Measurements from ENCODE around the gene CASP5. TPM values are rescaled to one million over a fixed set of nuclear protein-coding genes. Genes with fewer than 3 reads are reported as not detected.
A peak's percentile ranks its signal among the peaks of the same experiment; 100 is the strongest.
"Not testable (repeated sequence)": the region's sequence is repeated elsewhere in the genome, so short reads cannot be mapped to it uniquely, and the experiment has no call there.

Gene CASP5
- polyA plus RNA-seq, 1 donor (not counting 4 experiments of a cell fraction or from before 2014, with no cell fraction given) = not detected

GRCh38 chr11:105034813-105035620, 12.0 kb upstream of the CASP5 start, which contains the start of gene CASP1:
TSS of gene CASP1 (minus strand) at chr11:105035144. CDS start at chr11:105035113, 31 bp downstream.
- Histone ChIP-seq H3K4me1 (ENCODE audit: control insufficient read depth, extremely low read depth, insufficient read depth, low read length) (peaks cover 5% of the 10 kb centered on the region), H2AFZ (ENCODE audit: control insufficient read depth, low read length) (peak within 1 kb of the TSS; percentile 46)
- DNase-seq (ENCODE audit: low read depth, low spot score) = no peak

GRCh38 chr11:105034388-105034787, 11.4 kb upstream of the CASP5 start:
- Histone ChIP-seq H3K4me3 (ENCODE audit: control insufficient read depth in 2 of 3, extremely low read depth in 1 of 3, insufficient read depth in 2 of 3, low read depth in 1 of 3, low read length in 3 of 3) (peak overlapping the region; percentile 23 to 54 (median 45)), H3K9ac (ENCODE audit: control insufficient read depth, extremely low read depth, insufficient read depth, low read length) (peak overlapping the region; percentile 46)
- FAIRE-seq = not testable (repeated sequence)

More at GRCh38 chr11:105034813-105035620, 12.0 kb upstream of the CASP5 start, which contains the start of gene CASP1:
- Histone ChIP-seq H3K9ac (ENCODE audit: control insufficient read depth, extremely low read depth, insufficient read depth, low read length) (peak within 1 kb of the TSS; percentile 46), H3K27ac (ENCODE audit: control insufficient read depth, insufficient read depth, low read length) (peak within 1 kb of the TSS; percentile 53), H3K9me3 (ENCODE audit: control insufficient read depth, low read depth, low read length) (no peaks in the 10 kb centered on the region), H3K4me3 (ENCODE audit: control insufficient read depth in 2 of 3, extremely low read depth in 1 of 3, insufficient read depth in 2 of 3, low read depth in 1 of 3, low read length in 3 of 3) (peak within 1 kb of the TSS; percentile 23 to 54 (median 45)), H4K20me1 (ENCODE audit: control insufficient read depth, extremely low read depth, insufficient read depth, low read length) (no peaks in the 10 kb centered on the region), H3K79me2 (ENCODE audit: control insufficient read depth, insufficient read depth, low read length) (no peaks in the 10 kb centered on the region), H3K9me1 (ENCODE audit: control insufficient read depth, extremely low read depth, insufficient read depth, low read length) (no peaks in the 10 kb centered on the region), H3K27me3 (ENCODE audit: control insufficient read depth, extremely low read depth, insufficient read depth, low read length) (no peaks in the 10 kb centered on the region), H3K36me3 (ENCODE audit: control insufficient read depth in 2 of 2, extremely low read depth in 1 of 2, insufficient read depth in 2 of 2, low read length in 2 of 2) (peaks cover 0 to 3% of the 10 kb centered on the region in 2 experiments), H3K4me2 (ENCODE audit: control insufficient read depth, extremely low read depth, insufficient read depth, low read depth, low read length) (peak within 1 kb of the TSS; percentile 63)
- peak; percentile 88 for FAIRE-seq
- TF ChIP-seq EZH2 (IDR thresholded peaks at IDR 0.05; ENCODE audit: low read length) = no peak
- no peak for TF ChIP-seq CTCF (optimal IDR thresholded peaks at IDR 0.05 in 1 of 3, IDR thresholded peaks at IDR 0.05 in 1 of 3, conservative IDR thresholded peaks at IDR 0.05 in 1 of 3; ENCODE audit: extremely low read depth in 1 of 3, insufficient read depth in 2 of 3, low read length in 3 of 3)
- dilution Hi-C loops (cut with MboI; ENCODE audit: extremely low pct_ligation_motif_present, low sequenced_read_pairs) = no loop called here

More at GRCh38 chr11:105034388-105034787, 11.4 kb upstream of the CASP5 start:
- H3K9me1 ChIP-seq (ENCODE audit: control insufficient read depth, extremely low read depth, insufficient read depth, low read length); H3K4me1 ChIP-seq (ENCODE audit: control insufficient read depth, extremely low read depth, insufficient read depth, low read length); H3K9me3 ChIP-seq (ENCODE audit: control insufficient read depth, low read depth, low read length); dilution Hi-C loops (cut with MboI; ENCODE audit: extremely low pct_ligation_motif_present, low sequenced_read_pairs); DNase-seq (ENCODE audit: low read depth, low spot score); H4K20me1 ChIP-seq (ENCODE audit: control insufficient read depth, extremely low read depth, insufficient read depth, low read length); H3K27me3 ChIP-seq (ENCODE audit: control insufficient read depth, extremely low read depth, insufficient read depth, low read length); H3K36me3 ChIP-seq (ENCODE audit: control insufficient read depth in 2 of 2, extremely low read depth in 1 of 2, insufficient read depth in 2 of 2, low read length in 2 of 2); H3K79me2 ChIP-seq (ENCODE audit: control insufficient read depth, insufficient read depth, low read length): not testable (repeated sequence)
- Histone ChIP-seq H3K27ac (ENCODE audit: control insufficient read depth, insufficient read depth, low read length) (peak overlapping the region; percentile 53), H2AFZ (ENCODE audit: control insufficient read depth, low read length) (peak overlapping the region; percentile 2), H3K4me2 (ENCODE audit: control insufficient read depth, extremely low read depth, insufficient read depth, low read depth, low read length) (peak overlapping the region; percentile 63)

All from keratinocyte (primary cell).